Endothelial cell of umbilical vein (primary cell): ENCODE results near the gene CCDC167. TPM values are rescaled to one million over a fixed set of nuclear protein-coding genes. Genes with fewer than 3 reads are reported as not detected.

Experiments
- BruUV-seq: library from RNA; stranded (reverse); fragments of 400-500 nt; replicated peaks from 2 replicates; lab custom pipeline; 2021; lab: Mats Ljungman, UMichigan
- CTCF ChIA-PET: fragments of 300-600, 350-600 bp; sonication (Branson Sonifier 250); formaldehyde crosslinking; loops from one replicate; lab custom pipeline; 2021; ENCODE audit warnings: antibody characterized with exemption, inconsistent platforms; lab: Charles Lee
- POLR2A ChIA-PET: fragments of 300-600, 350-600 bp; sonication (Branson Sonifier 250); formaldehyde crosslinking; loops from one replicate; lab custom pipeline; 2021; ENCODE audit warnings: antibody characterized with exemption, inconsistent platforms; lab: Charles Lee
- DNase-seq: peaks from one replicate; pipeline ENCODE4 v3.0.0-alpha.2; 2011; ENCODE audit warnings: low read depth, low spot score
- FAIRE-seq: peaks from 2 replicates; lab custom pipeline; 2011; peaks lifted over from hg19 to GRCh38; lab: Jason Lieb, UNC
- H2AFZ ChIP-seq: 2 replicates; pipeline ENCODE4 v1.6.0; 2012; ENCODE audit warnings: low read depth, low read length, control low read depth, inconsistent platforms
- H3K27ac ChIP-seq: 2 replicates; pipeline ENCODE4 v1.5.1; 2011; ENCODE audit warnings: low read depth, mild to moderate bottlenecking, control low read depth, low read length, moderate library complexity; ENCODE audit not compliant: insufficient read depth
- H3K27me3 ChIP-seq, 2 experiments: 2 replicates each; pipeline versions ENCODE4 v1.6.0 to v1.6.1; 2011; ENCODE audit warnings: low read length in 2 of 2, mixed read lengths in 1 of 2; ENCODE audit not compliant: control insufficient read depth in 2 of 2, insufficient read depth in 2 of 2
- H3K36me3 ChIP-seq, 2 experiments: 2 replicates in 1 of 2; 3 replicates in 1 of 2; pipeline ENCODE4 v1.5.1; 2011; ENCODE audit warnings: low read length in 2 of 2, mild to moderate bottlenecking in 1 of 2, moderate library complexity in 1 of 2; ENCODE audit not compliant: control insufficient read depth in 2 of 2, insufficient read depth in 2 of 2; ENCODE audit errors: extremely low read depth in 1 of 2
- H3K4me1 ChIP-seq: 3 replicates; pipeline ENCODE4 v1.5.1; 2011; ENCODE audit warnings: mild to moderate bottlenecking, low read length; ENCODE audit not compliant: control insufficient read depth, insufficient read depth; ENCODE audit errors: extremely low read depth
- H3K4me2 ChIP-seq: 2 replicates; pipeline ENCODE4 v1.6.1; 2011; ENCODE audit warnings: low read length, control low read depth, mixed read lengths; ENCODE audit not compliant: insufficient read depth
- H3K4me3 ChIP-seq, 3 experiments: fragments of 200-600 bp in 1 of 3; sonication (generic), shearing (Covaris generic) in 1 of 3; replicated peaks in 1 of 3; 2 replicates each; pipeline ENCODE4 v1.5.1; 2011 to 2016; ENCODE audit warnings: control low read depth in 3 of 3, low read length in 3 of 3, mild to moderate bottlenecking in 2 of 3, inconsistent platforms in 1 of 3, low read depth in 1 of 3, moderate library complexity in 1 of 3; ENCODE audit not compliant: insufficient read depth in 1 of 3
- H3K79me2 ChIP-seq: 2 replicates; pipeline ENCODE4 v1.6.0; 2012; ENCODE audit warnings: low read length, inconsistent platforms; ENCODE audit not compliant: control insufficient read depth, insufficient read depth
- H3K9ac ChIP-seq: replicated peaks from 2 replicates; pipeline ENCODE3; 2011; ENCODE audit warnings: low read length, control low read depth; ENCODE audit not compliant: insufficient read depth; ENCODE audit errors: extremely low read depth
- H3K9me1 ChIP-seq: replicated peaks from 3 replicates; pipeline ENCODE4 v1.6.0; 2011; ENCODE audit warnings: mild to moderate bottlenecking, low read length; ENCODE audit not compliant: control insufficient read depth, insufficient read depth; ENCODE audit errors: extremely low read depth
- H3K9me3 ChIP-seq: replicated peaks from 2 replicates; pipeline ENCODE4 v1.5.1; 2012; ENCODE audit warnings: low read length, inconsistent platforms; ENCODE audit not compliant: control insufficient read depth, insufficient read depth
- H4K20me1 ChIP-seq: replicated peaks from 2 replicates; pipeline ENCODE3; 2011; ENCODE audit warnings: mild to moderate bottlenecking, low read length; ENCODE audit not compliant: control insufficient read depth, insufficient read depth; ENCODE audit errors: extremely low read depth
- CTCF ChIP-seq, 2 donors: IDR thresholded peaks; 1 replicate in 1 of 2; 2 replicates in 1 of 2; pipeline ENCODE4 v1.5.1; 2011; ENCODE audit warnings: low read length in 2 of 2, mild to moderate bottlenecking in 2 of 2, moderate library complexity in 2 of 2, control low read depth in 1 of 2, inconsistent platforms in 1 of 2, low read depth in 1 of 2; ENCODE audit not compliant: insufficient read depth in 1 of 2; ENCODE audit errors: extremely low read depth in 1 of 2
- EZH2 ChIP-seq: IDR thresholded peaks from 2 replicates; pipeline ENCODE4 v1.6.1; 2012; ENCODE audit warnings: borderline replicate concordance, low read depth, mild to moderate bottlenecking, moderate library complexity, low read length, inconsistent platforms; ENCODE audit not compliant: severe bottlenecking
- FOS ChIP-seq: IDR thresholded peaks from 2 replicates; pipeline ENCODE4 v1.6.1; 2011; ENCODE audit warnings: mild to moderate bottlenecking, low read length, moderate library complexity, borderline replicate concordance; ENCODE audit not compliant: insufficient read depth
- GATA2 ChIP-seq: IDR thresholded peaks from 2 replicates; pipeline ENCODE4 v1.7.0; 2011; ENCODE audit warnings: low read depth, mild to moderate bottlenecking, moderate library complexity, mixed read lengths, low read length; ENCODE audit not compliant: insufficient read length, insufficient read depth
- JUN ChIP-seq: IDR thresholded peaks from 2 replicates; pipeline ENCODE4 v1.6.1; 2011; ENCODE audit warnings: borderline replicate concordance, low read depth; ENCODE audit not compliant: insufficient read length, insufficient read depth
- MYC ChIP-seq: IDR thresholded peaks from one replicate; pipeline ENCODE4 v1.6.1; 2011; ENCODE audit warnings: mild to moderate bottlenecking, low read depth, low read length
- POLR2A ChIP-seq: IDR thresholded peaks from 2 replicates; pipeline ENCODE4 v1.6.1; 2012; ENCODE audit warnings: low read depth, mild to moderate bottlenecking, control low read depth, low read length
- POLR2AphosphoS5 ChIP-seq: IDR thresholded peaks from 2 replicates; pipeline ENCODE4 v1.6.1; 2012; ENCODE audit warnings: low read depth, mild to moderate bottlenecking, control low read depth, low read length, moderate library complexity; ENCODE audit not compliant: insufficient read depth
- dilution Hi-C: fragments of 300-500 bp; cut with MboI; formaldehyde crosslinking; loops from one replicate; pipeline ENCODE4 v1.15.0; 2019; ENCODE audit warnings: low sequenced_read_pairs; ENCODE audit not compliant: extremely low pct_ligation_motif_present
- intact Hi-C: fragments of 100-400 bp; cut with micrococcal nuclease; formaldehyde crosslinking; loops from one replicate; pipeline ENCODE4 v1.10.0; 2022
- polyA plus RNA-seq, 4 experiments: library from polyadenylated mRNA; depleted of rRNA in 3 of 4; stranded (reverse) in 3 of 4; unstranded in 1 of 4; fragments of >200 nt; gene quantifications; 2 replicates each; pipeline versions ENCODE4 v1.2.1 to v1.2.3, GENCODE V29; 2011 to 2012; ENCODE audit warnings: missing spikeins in 1 of 4
- total RNA-seq: library from RNA; stranded (reverse); gene quantifications from 2 replicates; pipeline ENCODE4 v1.2.3, GENCODE V29; 2021
- TF ChIP-seq, protein P1 (sequence below): IDR thresholded peaks from 2 replicates; pipeline ENCODE4 v1.6.1; 2011; ENCODE audit not compliant: insufficient read depth, insufficient read length

CCDC167 gene
- total and polyA plus RNA-seq, 2 donors (not counting 3 experiments of a cell fraction or from before 2014, with no cell fraction given) = 46.6 to 105 TPM

DNA sequence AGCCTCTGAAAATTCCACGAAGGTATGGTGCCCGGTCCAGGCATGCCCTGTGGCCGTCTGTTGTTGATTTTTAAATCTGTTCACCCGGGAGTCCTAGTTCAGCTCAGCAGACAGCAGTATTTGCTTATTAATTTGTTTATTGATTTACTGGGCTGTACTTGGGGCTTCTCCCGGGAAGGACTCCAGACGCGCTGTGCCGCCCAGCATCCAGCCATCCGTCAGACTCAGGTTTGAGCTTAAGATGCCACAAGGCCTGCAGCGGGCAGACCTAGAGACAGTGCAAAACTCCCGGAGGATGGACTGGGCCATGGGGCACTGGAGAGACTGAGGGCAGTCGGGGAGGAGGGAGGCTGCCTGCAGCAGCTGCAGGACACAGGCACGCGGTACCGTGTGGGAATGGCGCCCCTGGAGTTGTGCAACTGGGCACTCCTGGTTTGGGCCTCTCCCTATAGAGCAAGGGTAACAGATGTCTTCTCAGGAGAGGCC, 17.3 kb upstream of the CCDC167 start:
- POLR2A ChIA-PET = no interaction called here
- no peak overlapping the region for H3K4me3 ChIP-seq
- H3K9me1 ChIP-seq = no peaks in the 10 kb centered on the region
- peaks cover 16 to 23% of the 10 kb centered on the region in 2 experiments for H3K27me3 ChIP-seq
- no peak for TF ChIP-seq CTCF (IDR thresholded peaks at IDR 0.05; ENCODE audit: extremely low read depth in 1 of 2, insufficient read depth in 1 of 2, low read depth in 1 of 2, low read length in 2 of 2)
- TF ChIP-seq POLR2A = no peak
- no peak for TF ChIP-seq FOS
- no peak for TF ChIP-seq GATA2
- TF ChIP-seq EZH2 = no peak
- TF ChIP-seq, protein P1, sequence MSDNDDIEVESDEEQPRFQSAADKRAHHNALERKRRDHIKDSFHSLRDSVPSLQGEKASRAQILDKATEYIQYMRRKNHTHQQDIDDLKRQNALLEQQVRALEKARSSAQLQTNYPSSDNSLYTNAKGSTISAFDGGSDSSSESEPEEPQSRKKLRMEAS = no peak
- TF ChIP-seq MYC = no peak
- TF ChIP-seq JUN = no peak
- no peak for TF ChIP-seq POLR2AphosphoS5
- dilution Hi-C loops = no loop called here
- no peak overlapping the region for H2AFZ ChIP-seq
- H4K20me1 ChIP-seq = no peaks in the 10 kb centered on the region
- CTCF ChIA-PET = interaction anchor here (1.1 to 1.4 kb wide), 3 partner anchors 10 to 22 kb away, joined by 3 to 5 read pairs (median 4); no protein-coding TSS in a partner anchor
- H3K27ac ChIP-seq = no peak overlapping the region
- no TSS peak for BruUV-seq
- intact Hi-C loops = no loop called here
- no peak overlapping the region for H3K9ac ChIP-seq
- no peaks in the 10 kb centered on the region for H3K4me1 ChIP-seq
- H3K9me3 ChIP-seq = no peaks in the 10 kb centered on the region
- H3K4me2 ChIP-seq = no peak overlapping the region
- no peaks in the 10 kb centered on the region for H3K79me2 ChIP-seq
- no peak for FAIRE-seq
- H3K36me3 ChIP-seq = no peaks in the 10 kb centered on the region
- no peak for DNase-seq
